Prostate gland (tissue), 2 donors: ENCODE measurements around the gene ACTR3. TPM values are rescaled to one million over a fixed set of nuclear protein-coding genes. Genes with fewer than 3 reads are reported as not detected.

ENCODE experiments used
- DNase-seq: peaks from one replicate; pipeline ENCODE4 v3.0.0-alpha.2; 2019; ENCODE audit warnings: low spot score
- H3K27ac ChIP-seq, 2 donors: fragments of 200-600 bp; sonication (generic); 2 replicates each; pipeline ENCODE4 v1.5.1; 2017 to 2019
- H3K27me3 ChIP-seq: fragments of 200-600 bp; sonication (generic); replicated peaks from 2 replicates; pipeline ENCODE4 v1.5.1; 2019; ENCODE audit not compliant: insufficient read depth
- H3K36me3 ChIP-seq, 2 donors: fragments of 200-600 bp; sonication (generic); 1 replicate in 1 of 2; 2 replicates in 1 of 2; pipeline versions ENCODE4 v1.5.1 to v1.8.1; 2017 to 2019
- H3K4me1 ChIP-seq: fragments of 200-600 bp; sonication (generic); replicated peaks from 2 replicates; pipeline ENCODE4 v1.5.1; 2019
- H3K4me3 ChIP-seq, 2 donors: fragments of 200-600 bp; sonication (generic); 2 replicates each; pipeline ENCODE4 v1.5.1; 2017 to 2019
- H3K9me3 ChIP-seq: fragments of 200-600 bp; sonication (generic); 2 replicates; pipeline ENCODE4 v1.5.1; 2017
- CTCF ChIP-seq, 4 experiments: fragments of 200-600 bp in 2 of 4; fragments of 450-650 bp in 2 of 4; sonication (generic) in 2 of 4; IDR thresholded peaks; 1 replicate in 3 of 4; 2 replicates in 1 of 4; pipeline ENCODE4 v1.5.1; 2016 to 2019; ENCODE audit warnings: antibody characterized with exemption in 4 of 4, mild to moderate bottlenecking in 2 of 4, moderate library complexity in 2 of 4
- POLR2A ChIP-seq: fragments of 450-650 bp; IDR thresholded peaks from one replicate; pipeline ENCODE4 v1.6.1; 2016; ENCODE audit warnings: antibody characterized with exemption, mild to moderate bottlenecking
- POLR2AphosphoS5 ChIP-seq: sonication (generic); formaldehyde crosslinking; IDR thresholded peaks from one replicate; pipeline ENCODE4 v1.6.1; 2017; ENCODE audit warnings: antibody characterized with exemption
- WGBS: methylation state at CpG from one replicate; pipeline ENCODE4 v1.1.5; 2018; 5-methylcytosine and 5-hydroxymethylcytosine counted together
- intact Hi-C: fragments of 100-400 bp; cut with DNase I; formaldehyde crosslinking; loops from one replicate; pipeline ENCODE4 v1.14.2; 2022
- total RNA-seq, 2 donors: library from RNA; depleted of rRNA; stranded (reverse); fragments of >200 nt; gene quantifications; one replicate each; pipeline ENCODE4 v1.1.0, GENCODE V29; 2016

ACTR3 gene
- total RNA-seq, 2 donors from 2014 or later = 65.9 to 93.7 TPM

GRCh38 chr2:114001152-114001551, 111.3 kb downstream of the ACTR3 start:
- no peak overlapping the region for H3K27ac ChIP-seq
- H3K36me3 ChIP-seq = no peaks in the 10 kb centered on the region
- TF ChIP-seq POLR2AphosphoS5 (no peak), POLR2A (no peak), CTCF (IDR thresholded peaks at IDR 0.05) (no peak)
- no peak for DNase-seq
- H3K4me3 ChIP-seq = no peak overlapping the region
- no peaks in the 10 kb centered on the region for H3K27me3 ChIP-seq
- no peaks in the 10 kb centered on the region for H3K4me1 ChIP-seq
- WGBS = 77% methylated on average over 5 of the region's 5 CpGs
- intact Hi-C loops = no loop called here
- H3K9me3 ChIP-seq = no peaks in the 10 kb centered on the region

GRCh38 chr2:114001937-114002336, 112.0 kb downstream of the ACTR3 start:
- Histone ChIP-seq H3K27ac (no peak overlapping the region), H3K4me3 (no peak overlapping the region), H3K4me1 (no peaks in the 10 kb centered on the region), H3K9me3 (no peaks in the 10 kb centered on the region), H3K27me3 (no peaks in the 10 kb centered on the region), H3K36me3 (no peaks in the 10 kb centered on the region)
- WGBS = 75% methylated on average over 2 of the region's 2 CpGs
- TF ChIP-seq POLR2AphosphoS5 (no peak), CTCF (IDR thresholded peaks at IDR 0.05) (no peak), POLR2A (no peak)
- intact Hi-C loops = no loop called here
- DNase-seq = no peak

- TF ChIP-seq POLR2A = no peak
- TF ChIP-seq POLR2AphosphoS5 = no peak
- TF ChIP-seq CTCF (IDR thresholded peaks at IDR 0.05) = no peak
- no peak for DNase-seq
- WGBS = 87% methylated on average over 5 of the region's 5 CpGs
These were observed 115.4 kb downstream of the ACTR3 start for GRCh38 chr2:114005110-114005783.

GRCh38 chr2:114006460-114006859, 116.6 kb downstream of the ACTR3 start:
- no peaks in the 10 kb centered on the region for H3K9me3 ChIP-seq
- no peaks in the 10 kb centered on the region for H3K4me1 ChIP-seq
- 88% methylated on average over 3 of the region's 3 CpGs for WGBS
- H3K27ac ChIP-seq = no peak overlapping the region
- H3K36me3 ChIP-seq = no peaks in the 10 kb centered on the region
- no peaks in the 10 kb centered on the region for H3K27me3 ChIP-seq
- no peak for DNase-seq
- H3K4me3 ChIP-seq = no peak overlapping the region
- no peak for TF ChIP-seq POLR2A
- no peak for TF ChIP-seq CTCF (IDR thresholded peaks at IDR 0.05)
- TF ChIP-seq POLR2AphosphoS5 = no peak
- intact Hi-C loops = no loop called here

More at GRCh38 chr2:114005110-114005783, 115.4 kb downstream of the ACTR3 start:
- Histone ChIP-seq H3K4me3 (no peak overlapping the region), H3K4me1 (no peaks in the 10 kb centered on the region), H3K27ac (no peak overlapping the region), H3K27me3 (no peaks in the 10 kb centered on the region), H3K36me3 (no peaks in the 10 kb centered on the region), H3K9me3 (no peaks in the 10 kb centered on the region)
- intact Hi-C loops = no loop called here

GRCh38 chr2:114007436-114007835, 117.5 kb downstream of the ACTR3 start:
- no peak for DNase-seq
- Histone ChIP-seq H3K27ac (no peak overlapping the region), H3K27me3 (no peaks in the 10 kb centered on the region), H3K36me3 (no peaks in the 10 kb centered on the region), H3K4me3 (no peak overlapping the region), H3K4me1 (no peaks in the 10 kb centered on the region), H3K9me3 (no peaks in the 10 kb centered on the region)
- intact Hi-C loops = no loop called here
- no peak for TF ChIP-seq CTCF (IDR thresholded peaks at IDR 0.05)
- 90% methylated on average over 3 of the region's 3 CpGs for WGBS
